Liver (tissue), 9 donors: Measurements from ENCODE around the gene CDH20. TPM values are rescaled to one million over a fixed set of nuclear protein-coding genes. Genes with fewer than 3 reads are reported as not detected.

ENCODE experiments used
- DNase-seq: peaks from one replicate; pipeline ENCODE4 v3.0.0-alpha.2; 2017; ENCODE audit warnings: low spot score
- H3K27ac ChIP-seq, 2 donors: one replicate each; pipeline ENCODE4 v1.7.0; 2013; ENCODE audit warnings: inconsistent platforms in 2 of 2, low read length in 2 of 2, control low read depth in 1 of 2, low read depth in 1 of 2, mild to moderate bottlenecking in 1 of 2
- H3K27me3 ChIP-seq, 4 donors: one replicate each; pipeline versions ENCODE4 v1.6.1 to v1.7.0; 2013; ENCODE audit warnings: low read length in 3 of 4, inconsistent platforms in 1 of 4, mild to moderate bottlenecking in 1 of 4, moderate library complexity in 1 of 4; ENCODE audit not compliant: control insufficient read depth in 4 of 4, insufficient read depth in 4 of 4
- H3K36me3 ChIP-seq, 4 donors: one replicate each; pipeline versions ENCODE4 v1.6.1 to v1.7.0; 2013; ENCODE audit warnings: low read length in 3 of 4, mild to moderate bottlenecking in 3 of 4, low read depth in 1 of 4, moderate library complexity in 1 of 4; ENCODE audit not compliant: control insufficient read depth in 4 of 4, insufficient read depth in 3 of 4
- H3K4me1 ChIP-seq, 4 donors: one replicate each; pipeline versions ENCODE4 v1.6.1 to v1.7.0; 2013; ENCODE audit warnings: low read length in 3 of 4, mild to moderate bottlenecking in 3 of 4, moderate library complexity in 1 of 4; ENCODE audit not compliant: control insufficient read depth in 4 of 4, insufficient read depth in 4 of 4
- H3K4me3 ChIP-seq, 3 donors: one replicate each; pipeline versions ENCODE4 v1.6.1 to v1.7.0; 2013; ENCODE audit warnings: low read length in 3 of 3, control low read depth in 1 of 3, low read depth in 1 of 3, mild to moderate bottlenecking in 1 of 3
- H3K9ac ChIP-seq, 2 donors: one replicate each; pipeline ENCODE4 v1.7.0; 2013; ENCODE audit warnings: low read length in 2 of 2, mild to moderate bottlenecking in 2 of 2, moderate library complexity in 2 of 2, control low read depth in 1 of 2, low read depth in 1 of 2
- H3K9me3 ChIP-seq, 4 donors: one replicate each; pipeline versions ENCODE4 v1.6.1 to v1.7.0; 2013; ENCODE audit warnings: low read length in 3 of 4; ENCODE audit not compliant: control insufficient read depth in 4 of 4
- EGR1 ChIP-seq, 2 donors: IDR thresholded peaks; 2 replicates each; pipeline ENCODE4 v1.6.1; 2016 to 2018; ENCODE audit warnings: antibody characterized with exemption in 2 of 2, low read depth in 2 of 2
- FOXA1 ChIP-seq: IDR thresholded peaks from 2 replicates; pipeline ENCODE4 v1.6.1; 2016; ENCODE audit warnings: antibody characterized with exemption
- FOXA2 ChIP-seq: IDR thresholded peaks from 2 replicates; pipeline ENCODE4 v1.6.1; 2016; ENCODE audit warnings: antibody characterized with exemption
- GABPA ChIP-seq, 2 donors: IDR thresholded peaks in 1 of 2; conservative IDR thresholded peaks in 1 of 2; 2 replicates each; pipeline ENCODE4 v1.6.1; 2016; ENCODE audit warnings: antibody characterized with exemption in 2 of 2, mild to moderate bottlenecking in 1 of 2, moderate library complexity in 1 of 2
- HNF4A ChIP-seq, 2 donors: conservative IDR thresholded peaks; 2 replicates each; pipeline ENCODE4 v1.6.1; 2016; ENCODE audit warnings: antibody characterized with exemption in 2 of 2, mild to moderate bottlenecking in 2 of 2
- HNF4G ChIP-seq: IDR thresholded peaks from 2 replicates; pipeline ENCODE4 v1.6.1; 2016; ENCODE audit warnings: antibody characterized with exemption
- JUND ChIP-seq, 2 donors: IDR thresholded peaks; 2 replicates each; pipeline ENCODE4 v1.6.1; 2016; ENCODE audit warnings: antibody characterized with exemption in 2 of 2
- NR2F2 ChIP-seq: IDR thresholded peaks from 2 replicates; pipeline ENCODE4 v1.6.1; 2016; ENCODE audit warnings: antibody characterized with exemption
- RAD21 ChIP-seq, 2 donors: IDR thresholded peaks; 2 replicates each; pipeline ENCODE4 v1.6.1; 2016; ENCODE audit warnings: antibody characterized with exemption in 2 of 2, mild to moderate bottlenecking in 2 of 2
- RXRA ChIP-seq, 2 donors: IDR thresholded peaks; 2 replicates each; pipeline ENCODE4 v1.6.1; 2017 to 2018; ENCODE audit warnings: antibody characterized with exemption in 2 of 2, mild to moderate bottlenecking in 1 of 2
- SP1 ChIP-seq: IDR thresholded peaks from 2 replicates; pipeline ENCODE4 v1.6.1; 2018; ENCODE audit warnings: antibody characterized with exemption, mild to moderate bottlenecking
- TAF1 ChIP-seq: conservative IDR thresholded peaks from 2 replicates; pipeline ENCODE4 v1.6.1; 2016; ENCODE audit warnings: antibody characterized with exemption, mild to moderate bottlenecking
- YY1 ChIP-seq: IDR thresholded peaks from 2 replicates; pipeline ENCODE4 v1.6.1; 2016; ENCODE audit warnings: antibody characterized with exemption, mild to moderate bottlenecking
- WGBS: extraction: QIAGEN DNeasy Blood & Tissue Kit; methylation state at CpG from one replicate; pipeline ENCODE4 v1.1.7; 2013; 5-methylcytosine and 5-hydroxymethylcytosine counted together
- polyA plus RNA-seq, 2 donors: library from polyadenylated mRNA; stranded (reverse) in 1 of 2; unstranded in 1 of 2; fragments of 200-250 nt in 1 of 2; fragments of >200 nt in 1 of 2; fragmentation: Nextera tagmentation in 1 of 2; extraction: Ambion mirVana in 1 of 2; gene quantifications; one replicate each; pipeline versions ENCODE4 v1.2.1 to v1.2.3, GENCODE V29; 2013 to 2015
- total RNA-seq, 2 donors: library from RNA; depleted of rRNA; stranded (reverse); fragments of >200 nt; gene quantifications; one replicate each; pipeline ENCODE4 v1.2.3, GENCODE V29; 2014
- TF ChIP-seq, protein P1 (sequence below): fragments of 150-350 bp; IDR thresholded peaks from 2 replicates; pipeline ENCODE4 v1.5.1; 2017; ENCODE audit warnings: improper control_type of control experiment, low read depth, low read length; ENCODE audit not compliant: missing input control
- TF ChIP-seq, protein P2 (sequence below): IDR thresholded peaks from 2 replicates; pipeline ENCODE4 v1.6.1; 2016; ENCODE audit warnings: antibody characterized with exemption
- TF ChIP-seq, protein P3 (sequence below): IDR thresholded peaks from 2 replicates; pipeline ENCODE4 v1.6.1; 2016; ENCODE audit warnings: antibody characterized with exemption, mild to moderate bottlenecking
- TF ChIP-seq, protein P4 (sequence below): IDR thresholded peaks from 2 replicates; pipeline ENCODE4 v1.6.1; 2016; ENCODE audit warnings: antibody characterized with exemption
- TF ChIP-seq, protein P5 (sequence below): IDR thresholded peaks from 2 replicates; pipeline ENCODE4 v1.6.1; 2016; ENCODE audit warnings: antibody characterized with exemption
- donor health status: healthy.
- donor health status: healthy.
- donor health status: healthy.
- donor health status: healthy.
- donor health status: healthy.

The CDH20 gene
- total and polyA plus RNA-seq, 4 donors, result 0.08 to 0.11 (median 0.09) TPM; not detected in 1

DNA sequence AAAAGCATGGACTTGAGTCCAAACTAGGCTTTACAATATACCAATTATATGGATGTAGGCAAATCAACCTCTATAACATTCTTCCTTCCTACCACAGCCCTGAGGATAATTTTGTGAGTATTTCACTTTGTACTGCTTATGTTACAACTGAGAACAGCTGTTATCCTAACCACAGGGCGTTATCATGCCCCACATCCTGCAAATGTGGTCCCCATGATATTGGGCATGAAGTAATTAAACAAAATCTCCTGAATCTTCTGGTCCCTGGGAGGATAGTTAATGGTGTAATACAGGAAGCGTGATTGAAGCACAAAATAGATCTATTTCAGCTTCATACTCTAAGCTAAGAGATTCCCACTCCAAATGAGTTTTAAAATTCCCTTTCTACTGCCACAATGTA is 223.6 kb downstream of the CDH20 start:
- H3K27me3 ChIP-seq, result no peaks in the 10 kb centered on the region
- DNase-seq, result no peak
- no peaks in the 10 kb centered on the region for H3K4me1 ChIP-seq
- no peaks in the 10 kb centered on the region for H3K9me3 ChIP-seq
- H3K9ac ChIP-seq, result no peak overlapping the region
- H3K27ac ChIP-seq, result no peak overlapping the region
- H3K4me3 ChIP-seq, result no peak overlapping the region
- H3K36me3 ChIP-seq, result no peaks in the 10 kb centered on the region
- TF ChIP-seq NR2F2 (no peak), EGR1 (IDR thresholded peaks at IDR 0.05; ENCODE audit: low read depth in 2 of 2) (no peak), FOXA1 (no peak), YY1 (no peak), SP1 (no peak), JUND (IDR thresholded peaks at IDR 0.05) (no peak), GABPA (IDR thresholded peaks at IDR 0.05 in 1 of 2, conservative IDR thresholded peaks at IDR 0.05 in 1 of 2) (no peak), HNF4G (no peak), HNF4A (conservative IDR thresholded peaks at IDR 0.05) (no peak), RAD21 (IDR thresholded peaks at IDR 0.05) (no peak), FOXA2 (no peak), TAF1 (no peak), RXRA (IDR thresholded peaks at IDR 0.05) (no peak)
- TF ChIP-seq, protein P1, sequence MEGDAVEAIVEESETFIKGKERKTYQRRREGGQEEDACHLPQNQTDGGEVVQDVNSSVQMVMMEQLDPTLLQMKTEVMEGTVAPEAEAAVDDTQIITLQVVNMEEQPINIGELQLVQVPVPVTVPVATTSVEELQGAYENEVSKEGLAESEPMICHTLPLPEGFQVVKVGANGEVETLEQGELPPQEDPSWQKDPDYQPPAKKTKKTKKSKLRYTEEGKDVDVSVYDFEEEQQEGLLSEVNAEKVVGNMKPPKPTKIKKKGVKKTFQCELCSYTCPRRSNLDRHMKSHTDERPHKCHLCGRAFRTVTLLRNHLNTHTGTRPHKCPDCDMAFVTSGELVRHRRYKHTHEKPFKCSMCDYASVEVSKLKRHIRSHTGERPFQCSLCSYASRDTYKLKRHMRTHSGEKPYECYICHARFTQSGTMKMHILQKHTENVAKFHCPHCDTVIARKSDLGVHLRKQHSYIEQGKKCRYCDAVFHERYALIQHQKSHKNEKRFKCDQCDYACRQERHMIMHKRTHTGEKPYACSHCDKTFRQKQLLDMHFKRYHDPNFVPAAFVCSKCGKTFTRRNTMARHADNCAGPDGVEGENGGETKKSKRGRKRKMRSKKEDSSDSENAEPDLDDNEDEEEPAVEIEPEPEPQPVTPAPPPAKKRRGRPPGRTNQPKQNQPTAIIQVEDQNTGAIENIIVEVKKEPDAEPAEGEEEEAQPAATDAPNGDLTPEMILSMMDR, result no peak
- TF ChIP-seq, protein P2, sequence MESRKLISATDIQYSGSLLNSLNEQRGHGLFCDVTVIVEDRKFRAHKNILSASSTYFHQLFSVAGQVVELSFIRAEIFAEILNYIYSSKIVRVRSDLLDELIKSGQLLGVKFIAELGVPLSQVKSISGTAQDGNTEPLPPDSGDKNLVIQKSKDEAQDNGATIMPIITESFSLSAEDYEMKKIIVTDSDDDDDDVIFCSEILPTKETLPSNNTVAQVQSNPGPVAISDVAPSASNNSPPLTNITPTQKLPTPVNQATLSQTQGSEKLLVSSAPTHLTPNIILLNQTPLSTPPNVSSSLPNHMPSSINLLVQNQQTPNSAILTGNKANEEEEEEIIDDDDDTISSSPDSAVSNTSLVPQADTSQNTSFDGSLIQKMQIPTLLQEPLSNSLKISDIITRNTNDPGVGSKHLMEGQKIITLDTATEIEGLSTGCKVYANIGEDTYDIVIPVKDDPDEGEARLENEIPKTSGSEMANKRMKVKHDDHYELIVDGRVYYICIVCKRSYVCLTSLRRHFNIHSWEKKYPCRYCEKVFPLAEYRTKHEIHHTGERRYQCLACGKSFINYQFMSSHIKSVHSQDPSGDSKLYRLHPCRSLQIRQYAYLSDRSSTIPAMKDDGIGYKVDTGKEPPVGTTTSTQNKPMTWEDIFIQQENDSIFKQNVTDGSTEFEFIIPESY, result no peak
- TF ChIP-seq, protein P3, sequence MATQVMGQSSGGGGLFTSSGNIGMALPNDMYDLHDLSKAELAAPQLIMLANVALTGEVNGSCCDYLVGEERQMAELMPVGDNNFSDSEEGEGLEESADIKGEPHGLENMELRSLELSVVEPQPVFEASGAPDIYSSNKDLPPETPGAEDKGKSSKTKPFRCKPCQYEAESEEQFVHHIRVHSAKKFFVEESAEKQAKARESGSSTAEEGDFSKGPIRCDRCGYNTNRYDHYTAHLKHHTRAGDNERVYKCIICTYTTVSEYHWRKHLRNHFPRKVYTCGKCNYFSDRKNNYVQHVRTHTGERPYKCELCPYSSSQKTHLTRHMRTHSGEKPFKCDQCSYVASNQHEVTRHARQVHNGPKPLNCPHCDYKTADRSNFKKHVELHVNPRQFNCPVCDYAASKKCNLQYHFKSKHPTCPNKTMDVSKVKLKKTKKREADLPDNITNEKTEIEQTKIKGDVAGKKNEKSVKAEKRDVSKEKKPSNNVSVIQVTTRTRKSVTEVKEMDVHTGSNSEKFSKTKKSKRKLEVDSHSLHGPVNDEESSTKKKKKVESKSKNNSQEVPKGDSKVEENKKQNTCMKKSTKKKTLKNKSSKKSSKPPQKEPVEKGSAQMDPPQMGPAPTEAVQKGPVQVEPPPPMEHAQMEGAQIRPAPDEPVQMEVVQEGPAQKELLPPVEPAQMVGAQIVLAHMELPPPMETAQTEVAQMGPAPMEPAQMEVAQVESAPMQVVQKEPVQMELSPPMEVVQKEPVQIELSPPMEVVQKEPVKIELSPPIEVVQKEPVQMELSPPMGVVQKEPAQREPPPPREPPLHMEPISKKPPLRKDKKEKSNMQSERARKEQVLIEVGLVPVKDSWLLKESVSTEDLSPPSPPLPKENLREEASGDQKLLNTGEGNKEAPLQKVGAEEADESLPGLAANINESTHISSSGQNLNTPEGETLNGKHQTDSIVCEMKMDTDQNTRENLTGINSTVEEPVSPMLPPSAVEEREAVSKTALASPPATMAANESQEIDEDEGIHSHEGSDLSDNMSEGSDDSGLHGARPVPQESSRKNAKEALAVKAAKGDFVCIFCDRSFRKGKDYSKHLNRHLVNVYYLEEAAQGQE, result no peak
- TF ChIP-seq, protein P4, sequence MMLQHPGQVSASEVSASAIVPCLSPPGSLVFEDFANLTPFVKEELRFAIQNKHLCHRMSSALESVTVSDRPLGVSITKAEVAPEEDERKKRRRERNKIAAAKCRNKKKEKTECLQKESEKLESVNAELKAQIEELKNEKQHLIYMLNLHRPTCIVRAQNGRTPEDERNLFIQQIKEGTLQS, result no peak
- TF ChIP-seq, protein P5, sequence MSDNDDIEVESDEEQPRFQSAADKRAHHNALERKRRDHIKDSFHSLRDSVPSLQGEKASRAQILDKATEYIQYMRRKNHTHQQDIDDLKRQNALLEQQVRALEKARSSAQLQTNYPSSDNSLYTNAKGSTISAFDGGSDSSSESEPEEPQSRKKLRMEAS, result no peak
- WGBS, result 55% methylated on average over 2 of the region's 2 CpGs
